HG02642 (cell line): Measurements from ENCODE around the gene PPME1.

Experiments used
- ATAC-seq: cut with Tn5 transposase; IDR thresholded peaks from one replicate; pipeline ENCODE4 v1.9.1; 2021; ENCODE audit warnings: mild to moderate bottlenecking; ENCODE audit not compliant: unreplicated experiment, poor library complexity

Gene PPME1

GRCh38 chr11:74157169-74157568, 13.9 kb upstream of the PPME1 start:
- no peak for ATAC-seq

- ATAC-seq = no peak
Observed at GRCh38 chr11:74159642-74160041, 11.4 kb upstream of the PPME1 start.

GRCh38 chr11:74162681-74163467, 8.2 kb upstream of the PPME1 start:
- peak; percentile 43 for ATAC-seq

GRCh38 chr11:74168838-74169237, 2.3 kb upstream of the PPME1 start:
- no peak for ATAC-seq

DNA sequence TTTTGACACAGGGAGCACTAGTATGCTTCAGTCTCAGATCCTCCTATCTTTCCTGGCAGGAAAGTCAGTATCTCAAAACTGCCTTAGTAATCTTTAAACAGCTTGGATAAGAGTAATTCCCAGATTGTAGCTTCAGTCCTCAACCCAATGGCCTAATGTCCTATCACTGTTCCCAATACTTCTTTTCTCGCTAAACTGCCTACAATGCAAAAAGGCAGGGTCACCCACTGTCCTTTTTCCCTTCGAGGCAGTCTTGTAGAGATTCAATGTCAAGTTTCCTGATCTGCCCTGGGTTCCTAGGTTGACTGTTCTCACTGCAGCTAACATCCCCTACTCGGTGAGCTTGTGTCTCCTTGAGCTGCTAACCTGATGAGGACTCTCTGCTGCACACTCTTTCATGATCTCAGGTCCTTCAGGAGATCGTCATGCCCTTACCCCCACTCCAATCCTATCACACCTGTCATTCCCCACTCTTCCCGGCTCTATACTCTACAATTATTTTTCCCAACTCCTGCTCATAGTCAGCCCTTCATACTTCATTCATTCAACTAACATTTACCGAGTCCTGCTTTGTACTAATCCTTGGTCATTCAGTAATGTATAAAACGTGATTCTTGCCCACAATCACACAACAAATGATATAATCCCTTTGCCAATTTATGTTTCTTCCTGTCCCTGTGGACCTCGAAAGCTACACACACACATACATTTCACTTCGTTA, 1.2 kb upstream of the PPME1 start:
- no peak for ATAC-seq

DNA sequence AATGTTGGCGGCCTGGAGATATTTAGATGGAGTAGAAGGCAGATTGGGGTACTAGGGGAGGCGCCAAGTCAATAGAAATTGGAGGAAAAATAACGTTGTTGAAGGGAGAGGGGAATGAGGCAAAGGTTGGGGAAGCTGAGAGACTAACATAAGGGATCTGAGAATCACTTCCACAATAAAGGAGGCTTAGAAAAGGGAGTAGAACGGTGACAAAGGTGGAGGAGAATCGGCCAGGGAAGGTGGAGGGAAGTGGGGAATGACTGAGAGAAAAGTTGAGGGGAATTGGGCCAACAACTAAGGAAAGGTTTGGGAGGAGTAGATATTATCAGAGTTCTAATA, 510 bp downstream of the PPME1 start:
- ATAC-seq = no peak

GRCh38 chr11:74171997-74172396, 908 bp downstream of the PPME1 start:
- no peak for ATAC-seq

GRCh38 chr11:74175920-74176319, 4.8 kb downstream of the PPME1 start:
- no peak for ATAC-seq

DNA sequence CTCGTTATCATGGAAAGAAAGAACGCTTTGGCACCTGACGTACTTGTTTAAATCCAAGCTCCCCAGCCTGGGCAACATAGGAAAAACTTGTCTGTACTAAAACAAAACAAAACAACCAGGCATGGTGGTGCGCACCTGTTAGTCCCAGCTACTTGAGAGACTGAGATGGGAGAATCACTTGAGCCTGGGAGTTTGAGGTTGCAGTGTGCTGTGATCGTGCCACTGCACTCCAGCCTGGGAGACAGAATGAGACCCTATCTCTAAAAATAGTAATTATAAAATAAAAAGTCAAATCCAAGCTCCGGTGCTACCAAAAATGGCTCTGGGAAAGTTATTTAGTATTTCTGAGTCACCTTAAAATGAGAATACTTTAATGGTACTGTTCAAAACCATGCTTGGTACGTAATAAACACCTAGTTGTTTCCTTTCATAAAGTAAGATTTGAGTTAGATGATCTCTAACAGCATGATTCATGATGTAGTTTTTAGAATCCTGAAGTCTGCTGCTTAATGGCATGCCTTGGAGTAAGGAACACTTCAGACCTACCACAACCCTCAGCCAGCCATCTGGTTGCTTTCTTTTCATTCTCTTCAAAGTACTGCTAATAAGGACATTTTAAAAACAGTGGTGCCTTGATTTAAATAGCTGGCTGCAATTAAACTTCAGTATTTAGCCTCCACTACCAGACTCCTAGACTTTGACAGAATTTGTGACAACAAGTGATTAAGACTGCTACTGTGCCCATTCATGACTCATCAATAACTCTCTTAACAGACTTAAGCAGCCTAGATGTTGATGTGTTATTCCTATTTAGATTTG, 8.4 kb downstream of the PPME1 start:
- no peak for ATAC-seq

GRCh38 chr11:74182635-74183034, 11.5 kb downstream of the PPME1 start:
- ATAC-seq = no peak

GRCh38 chr11:74185285-74185684, 14.2 kb downstream of the PPME1 start:
- ATAC-seq = no peak

DNA sequence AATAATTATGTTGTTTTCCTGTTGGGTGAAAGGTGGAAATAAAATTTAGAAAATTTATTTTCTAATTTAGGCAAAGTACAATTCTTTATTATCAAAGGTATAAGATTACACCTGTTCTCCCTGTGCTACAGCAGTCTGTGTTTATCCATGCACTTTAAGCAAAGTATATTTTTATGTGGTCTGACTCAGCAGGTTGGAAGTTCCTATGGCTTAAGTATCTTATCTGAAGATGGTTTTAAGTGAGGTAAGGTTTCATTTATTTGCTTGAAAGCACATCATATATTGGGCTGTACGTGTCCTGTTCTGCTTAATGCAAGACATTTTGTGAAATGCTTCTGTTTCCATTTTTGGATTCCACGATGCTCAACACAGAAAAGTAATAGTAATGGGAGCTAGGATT, 14.6 kb downstream of the PPME1 start:
- no peak for ATAC-seq

- no peak for ATAC-seq
Observed at GRCh38 chr11:74195828-74196227, 24.7 kb downstream of the PPME1 start.

DNA sequence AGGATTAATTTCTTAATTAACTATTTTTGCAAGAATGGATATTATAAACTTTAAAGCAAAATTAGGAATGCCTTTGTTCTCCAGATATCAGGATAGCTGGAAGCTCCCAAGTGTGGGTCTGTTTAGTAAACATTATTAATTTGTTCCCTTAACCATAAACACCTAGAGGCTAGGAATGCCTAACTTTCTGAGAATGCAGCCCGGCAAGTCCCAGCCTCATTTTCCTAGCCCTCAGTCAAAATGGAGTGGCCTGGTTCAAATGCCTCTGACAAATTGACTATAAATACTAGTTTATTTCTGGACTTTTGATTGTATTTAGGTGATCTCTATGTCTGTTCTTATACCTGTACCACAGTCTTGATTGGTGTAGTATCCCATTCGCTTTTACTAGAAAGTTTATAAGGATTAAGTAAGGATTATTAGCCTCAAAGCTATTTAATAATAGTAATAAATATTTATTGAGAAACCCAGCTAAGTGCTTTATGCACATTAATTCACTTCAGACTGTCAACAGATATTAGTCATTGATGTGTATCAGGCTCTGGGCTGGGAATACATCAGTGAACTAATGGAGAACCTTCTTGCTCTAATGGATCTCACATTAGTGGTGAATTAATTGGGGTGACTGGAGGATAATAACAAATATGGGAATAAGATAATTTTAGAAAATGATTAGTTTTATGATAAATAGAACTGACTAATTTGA, 25.8 kb downstream of the PPME1 start:
- ATAC-seq = no peak

GRCh38 chr11:74203966-74204365, 32.9 kb downstream of the PPME1 start:
- ATAC-seq = no peak

- ATAC-seq = no peak
Observed at GRCh38 chr11:74204701-74205100, 33.6 kb downstream of the PPME1 start.

- ATAC-seq = no peak
Observed at GRCh38 chr11:74205181-74205580, 34.1 kb downstream of the PPME1 start.

DNA sequence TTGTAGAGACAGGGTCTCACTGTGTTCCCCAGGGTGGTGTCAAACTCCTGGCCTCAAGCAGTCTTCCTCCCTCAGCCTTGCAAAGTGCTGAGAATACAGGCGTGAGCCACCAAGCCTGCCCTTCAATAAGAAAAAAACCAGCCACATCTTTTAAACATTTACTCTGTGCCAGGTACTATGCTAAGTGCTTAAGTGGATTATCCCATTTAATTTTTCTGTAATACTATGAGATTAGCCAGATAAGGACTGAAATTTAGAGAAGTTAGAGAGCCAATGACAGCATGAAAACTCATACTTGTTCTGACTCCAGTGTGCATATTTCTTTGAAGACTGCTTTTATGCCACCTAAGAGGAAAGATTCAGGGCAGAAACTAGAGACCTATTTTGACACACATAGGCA, 35.7 kb downstream of the PPME1 start:
- no peak for ATAC-seq

DNA sequence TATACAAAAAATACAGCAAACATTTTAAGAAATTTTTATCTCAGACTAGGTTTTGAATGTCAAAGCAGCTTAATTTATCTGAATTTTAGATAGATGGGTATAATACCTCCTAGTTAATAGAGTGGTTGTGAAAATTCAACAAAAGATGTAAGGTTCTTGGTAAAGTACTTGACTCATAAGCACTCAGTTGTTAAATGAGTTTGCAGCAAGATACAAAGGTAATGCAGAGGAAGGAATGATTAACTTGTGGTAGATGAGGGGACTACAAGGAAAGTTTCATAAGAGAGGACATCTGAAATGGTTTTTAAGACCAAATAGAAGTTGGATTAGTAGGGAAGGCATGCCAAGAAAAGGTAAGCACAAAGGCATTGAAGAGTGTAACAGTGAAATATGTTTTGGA, 37.4 kb downstream of the PPME1 start:
- no peak for ATAC-seq

- ATAC-seq = no peak
Observed at GRCh38 chr11:74212533-74212932, 41.4 kb downstream of the PPME1 start.

GRCh38 chr11:74220376-74220775, 49.3 kb downstream of the PPME1 start:
- no peak for ATAC-seq
